ENCODE measurements around the gene ADH7.

GRCh38 chr4:99394896-99395295 is 40.2 kb downstream of the ADH7 start:
- no peak for TF ChIP-seq CTCF (IDR thresholded peaks at IDR 0.05; ENCODE audit: control extremely low read depth in 1 of 3, insufficient read depth in 1 of 3, low read depth in 1 of 3, low read length in 3 of 3)
- TF ChIP-seq EP300 (IDR thresholded peaks at IDR 0.05; ENCODE audit: borderline replicate concordance in 1 of 2, low read depth in 2 of 2, low read length in 2 of 2), result no peak

Data from H1 (cell line).